ENCODE data around the gene CDC42BPB.
"Not testable (repeated sequence)": the region's sequence is repeated elsewhere in the genome, so short reads cannot be mapped to it uniquely, and the experiment has no call there.

DNA sequence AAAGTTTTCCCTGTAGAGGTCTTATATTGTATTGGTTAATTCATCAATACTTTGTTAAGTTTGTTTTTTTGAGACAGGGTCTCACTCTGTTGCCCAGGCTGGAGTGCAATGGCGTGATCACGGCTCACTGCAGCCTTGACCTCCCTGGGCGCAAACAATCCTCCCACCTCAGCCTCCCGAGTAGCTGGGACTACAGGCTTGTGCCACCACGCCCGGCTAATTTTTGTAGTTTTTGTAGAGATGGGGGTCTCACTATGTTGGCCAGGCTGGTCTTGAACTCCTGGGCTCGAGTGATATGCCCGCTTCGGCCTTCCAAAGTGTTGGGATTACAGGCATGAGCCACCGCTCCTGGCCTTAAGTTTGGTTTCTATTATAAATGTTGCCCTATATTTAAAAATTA is 130.5 kb downstream of the CDC42BPB start:
- TF ChIP-seq, protein P1, sequence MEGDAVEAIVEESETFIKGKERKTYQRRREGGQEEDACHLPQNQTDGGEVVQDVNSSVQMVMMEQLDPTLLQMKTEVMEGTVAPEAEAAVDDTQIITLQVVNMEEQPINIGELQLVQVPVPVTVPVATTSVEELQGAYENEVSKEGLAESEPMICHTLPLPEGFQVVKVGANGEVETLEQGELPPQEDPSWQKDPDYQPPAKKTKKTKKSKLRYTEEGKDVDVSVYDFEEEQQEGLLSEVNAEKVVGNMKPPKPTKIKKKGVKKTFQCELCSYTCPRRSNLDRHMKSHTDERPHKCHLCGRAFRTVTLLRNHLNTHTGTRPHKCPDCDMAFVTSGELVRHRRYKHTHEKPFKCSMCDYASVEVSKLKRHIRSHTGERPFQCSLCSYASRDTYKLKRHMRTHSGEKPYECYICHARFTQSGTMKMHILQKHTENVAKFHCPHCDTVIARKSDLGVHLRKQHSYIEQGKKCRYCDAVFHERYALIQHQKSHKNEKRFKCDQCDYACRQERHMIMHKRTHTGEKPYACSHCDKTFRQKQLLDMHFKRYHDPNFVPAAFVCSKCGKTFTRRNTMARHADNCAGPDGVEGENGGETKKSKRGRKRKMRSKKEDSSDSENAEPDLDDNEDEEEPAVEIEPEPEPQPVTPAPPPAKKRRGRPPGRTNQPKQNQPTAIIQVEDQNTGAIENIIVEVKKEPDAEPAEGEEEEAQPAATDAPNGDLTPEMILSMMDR (IDR thresholded peaks at IDR 0.05): not testable (repeated sequence)
- TF ChIP-seq POLR2AphosphoS5 (IDR thresholded peaks at IDR 0.05; ENCODE audit: insufficient read depth in 1 of 2, low read depth in 1 of 2): not testable (repeated sequence)

Measured in vagina (tissue), 2 donors.